GM23338 (cell line): ENCODE data around the gene ADAMTS8. TPM values are rescaled to one million over a fixed set of nuclear protein-coding genes. Genes with fewer than 3 reads are reported as not detected.

ENCODE experiments used
- ATAC-seq: fragments of 200-7000 bp; cut with Tn5 transposase; 3 replicates; pipeline ENCODE4 v1.9.1; 2020
- DNase-seq: peaks from one replicate; pipeline ENCODE4 v3.0.0-alpha.2; 2015; ENCODE audit warnings: low spot score
- H2AFZ ChIP-seq: fragments of 200-600 bp; sonication (generic); 2 replicates; pipeline ENCODE4 v1.8.0; 2016; ENCODE audit warnings: antibody characterized with exemption, mild to moderate bottlenecking, moderate library complexity
- H3F3A ChIP-seq: fragments of 200-600 bp; sonication (generic); replicated peaks from 2 replicates; pipeline ENCODE4 v1.8.0; 2017; ENCODE audit warnings: antibody characterized with exemption, mixed run types, low read depth
- H3K27ac ChIP-seq: fragments of 200-600 bp; sonication (generic); 2 replicates; pipeline ENCODE4 v1.6.1; 2016; ENCODE audit warnings: low read depth
- H3K27me3 ChIP-seq: fragments of 200-600 bp; sonication (generic); 2 replicates; pipeline ENCODE4 v1.8.0; 2016; ENCODE audit warnings: mild to moderate bottlenecking, mixed run types, moderate library complexity; ENCODE audit not compliant: insufficient read depth
- H3K36me3 ChIP-seq: fragments of 200-600 bp; sonication (generic); 2 replicates; pipeline ENCODE4 v1.8.0; 2016; ENCODE audit warnings: mild to moderate bottlenecking; ENCODE audit not compliant: insufficient read depth
- H3K4me1 ChIP-seq: fragments of 200-600 bp; sonication (generic); 2 replicates; pipeline ENCODE4 v1.8.0; 2016; ENCODE audit warnings: mild to moderate bottlenecking, moderate library complexity; ENCODE audit not compliant: insufficient read depth
- H3K4me2 ChIP-seq: fragments of 200-600 bp; sonication (generic); 2 replicates; pipeline ENCODE4 v1.7.1; 2017; ENCODE audit warnings: mixed run types
- H3K4me3 ChIP-seq: fragments of 200-600 bp; sonication (generic); 2 replicates; pipeline ENCODE4 v1.6.1; 2016; ENCODE audit warnings: mixed run types
- H3K79me2 ChIP-seq: fragments of 200-600 bp; sonication (generic); replicated peaks from 2 replicates; pipeline ENCODE4 v1.8.0; 2017; ENCODE audit warnings: mild to moderate bottlenecking; ENCODE audit not compliant: insufficient read depth
- H3K9me2 ChIP-seq: fragments of 200-600 bp; sonication (generic); 2 replicates; pipeline ENCODE4 v1.8.0; 2017; ENCODE audit not compliant: insufficient read depth
- H4K20me1 ChIP-seq: fragments of 200-600 bp; sonication (generic); replicated peaks from 2 replicates; pipeline ENCODE4 v1.8.0; 2017; ENCODE audit warnings: mild to moderate bottlenecking; ENCODE audit not compliant: insufficient read depth
- H3K27ac Mint-ChIP-seq: 2 replicates; pipeline ENCODE4 v1.8.0; 2020; ENCODE audit warnings: inconsistent platforms, mild to moderate bottlenecking, moderate library complexity, mixed read lengths
- H3K27me3 Mint-ChIP-seq: 3 replicates; pipeline ENCODE4 v1.8.0; 2022; ENCODE audit warnings: low read depth, mild to moderate bottlenecking, moderate library complexity, mixed read lengths, inconsistent platforms; ENCODE audit not compliant: insufficient read depth, poor library complexity
- H3K36me3 Mint-ChIP-seq: 3 replicates; pipeline ENCODE4 v1.8.0; 2021; ENCODE audit warnings: low read depth, mild to moderate bottlenecking, inconsistent platforms, moderate library complexity, mixed read lengths
- H3K4me1 Mint-ChIP-seq: 3 replicates; pipeline ENCODE4 v1.8.0; 2020; ENCODE audit warnings: mild to moderate bottlenecking, inconsistent platforms, mixed read lengths
- H3K4me3 Mint-ChIP-seq: 3 replicates; pipeline ENCODE4 v1.8.0; 2021; ENCODE audit warnings: moderate library complexity, mild to moderate bottlenecking, inconsistent platforms, mixed read lengths
- H3K9me3 Mint-ChIP-seq: 3 replicates; pipeline ENCODE4 v1.8.0; 2020; ENCODE audit warnings: moderate library complexity, mild to moderate bottlenecking, inconsistent platforms, mixed read lengths
- ETS1 ChIP-seq: IDR thresholded peaks from 2 replicates; pipeline ENCODE4 v1.6.1; 2016; ENCODE audit warnings: antibody characterized with exemption
- EZH2 ChIP-seq: fragments of 200-600 bp; sonication (generic); IDR thresholded peaks from one replicate; pipeline ENCODE4 v1.8.0; 2017; ENCODE audit warnings: antibody characterized with exemption, mild to moderate bottlenecking, low read depth; ENCODE audit not compliant: unreplicated experiment
- EZH2phosphoT487 ChIP-seq: fragments of 200-600 bp; sonication (generic); IDR thresholded peaks from one replicate; pipeline ENCODE4 v1.8.1; 2018; ENCODE audit warnings: antibody characterized with exemption; ENCODE audit not compliant: unreplicated experiment
- JUNB ChIP-seq: IDR thresholded peaks from one replicate; pipeline ENCODE4 v1.6.1; 2016; ENCODE audit warnings: antibody characterized with exemption; ENCODE audit not compliant: unreplicated experiment
- NANOG ChIP-seq: IDR thresholded peaks from 2 replicates; pipeline ENCODE4 v1.6.1; 2016; ENCODE audit warnings: antibody characterized with exemption, borderline replicate concordance
- POLR2AphosphoS5 ChIP-seq: IDR thresholded peaks from 2 replicates; pipeline ENCODE4 v1.6.1; 2016; ENCODE audit warnings: antibody characterized with exemption, low read depth
- STAT1 ChIP-seq: IDR thresholded peaks from one replicate; pipeline ENCODE4 v1.6.1; 2016; ENCODE audit warnings: antibody characterized with exemption; ENCODE audit not compliant: unreplicated experiment
- ZNF114 ChIP-seq: fragments of 250-450 bp; sonication (Bioruptor Pico); IDR thresholded peaks from 2 replicates; pipeline ENCODE4 v1.5.0; 2020; ENCODE audit warnings: mild to moderate bottlenecking, moderate library complexity
- ZNF331 ChIP-seq: fragments of 250-450 bp; sonication (Bioruptor Pico); IDR thresholded peaks from 2 replicates; pipeline ENCODE4 v1.5.0; 2020; ENCODE audit warnings: low read depth, mild to moderate bottlenecking, moderate library complexity
- polyA plus RNA-seq: library from polyadenylated mRNA; unstranded; fragments of >200 nt; fragmentation: Nextera tagmentation; extraction: Ambion mirVana; gene quantifications from 2 replicates; pipeline ENCODE4 v1.2.1, GENCODE V29; 2016
- total RNA-seq: library from RNA; depleted of rRNA; stranded (reverse); fragments of >200 nt; shearing (Covaris generic); gene quantifications from 2 replicates; pipeline ENCODE4 v1.2.3, GENCODE V29; 2014
- TF ChIP-seq, protein P1 (sequence below), 2 experiments: fragments of 200-600 bp in 1 of 2; sonication (generic) in 1 of 2; conservative IDR thresholded peaks; 2 replicates each; pipeline versions ENCODE4 v1.5.1 to v1.6.1; 2016 to 2017; ENCODE audit warnings: antibody characterized with exemption in 2 of 2, low read depth in 2 of 2, mild to moderate bottlenecking in 2 of 2, moderate library complexity in 1 of 2
- TF ChIP-seq, protein P2 (sequence below): IDR thresholded peaks from one replicate; pipeline ENCODE4 v1.6.1; 2018; ENCODE audit warnings: antibody characterized with exemption; ENCODE audit not compliant: unreplicated experiment
- TF ChIP-seq, protein P3 (sequence below): fragments of 250-450 bp; sonication (Bioruptor Pico); IDR thresholded peaks from 2 replicates; pipeline ENCODE4 v1.5.0; 2020; ENCODE audit warnings: mild to moderate bottlenecking, moderate library complexity

Gene ADAMTS8
- total and polyA plus RNA-seq, 2 experiments from 2014 or later = 7.5 to 16.2 TPM

- Histone ChIP-seq H3K4me2 (no peak overlapping the region), H3K79me2 (no peaks in the 10 kb centered on the region), H2AFZ (no peak overlapping the region), H3K27me3 (no peaks in the 10 kb centered on the region), H3K27ac (no peak overlapping the region), H4K20me1 (no peaks in the 10 kb centered on the region), H3K36me3 (no peaks in the 10 kb centered on the region), H3K4me3 (no peak overlapping the region), H3F3A (0 out of 2 replicates have a peak, but pooled peaks cover 3% of the 10 kb centered on the region), H3K4me1 (no peaks in the 10 kb centered on the region), H3K9me2 (no peaks in the 10 kb centered on the region)
- Mint-ChIP-seq H3K9me3 (no peaks in the 10 kb centered on the region), H3K36me3 (no peaks in the 10 kb centered on the region), H3K4me1 (no peaks in the 10 kb centered on the region), H3K27me3 (peaks cover 2% of the 10 kb centered on the region), H3K4me3 (no peak overlapping the region), H3K27ac (no peak overlapping the region)
- no peak for ATAC-seq
- no peak for TF ChIP-seq EZH2phosphoT487
- no peak for TF ChIP-seq EZH2
- TF ChIP-seq, protein P1, sequence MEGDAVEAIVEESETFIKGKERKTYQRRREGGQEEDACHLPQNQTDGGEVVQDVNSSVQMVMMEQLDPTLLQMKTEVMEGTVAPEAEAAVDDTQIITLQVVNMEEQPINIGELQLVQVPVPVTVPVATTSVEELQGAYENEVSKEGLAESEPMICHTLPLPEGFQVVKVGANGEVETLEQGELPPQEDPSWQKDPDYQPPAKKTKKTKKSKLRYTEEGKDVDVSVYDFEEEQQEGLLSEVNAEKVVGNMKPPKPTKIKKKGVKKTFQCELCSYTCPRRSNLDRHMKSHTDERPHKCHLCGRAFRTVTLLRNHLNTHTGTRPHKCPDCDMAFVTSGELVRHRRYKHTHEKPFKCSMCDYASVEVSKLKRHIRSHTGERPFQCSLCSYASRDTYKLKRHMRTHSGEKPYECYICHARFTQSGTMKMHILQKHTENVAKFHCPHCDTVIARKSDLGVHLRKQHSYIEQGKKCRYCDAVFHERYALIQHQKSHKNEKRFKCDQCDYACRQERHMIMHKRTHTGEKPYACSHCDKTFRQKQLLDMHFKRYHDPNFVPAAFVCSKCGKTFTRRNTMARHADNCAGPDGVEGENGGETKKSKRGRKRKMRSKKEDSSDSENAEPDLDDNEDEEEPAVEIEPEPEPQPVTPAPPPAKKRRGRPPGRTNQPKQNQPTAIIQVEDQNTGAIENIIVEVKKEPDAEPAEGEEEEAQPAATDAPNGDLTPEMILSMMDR (conservative IDR thresholded peaks at IDR 0.05; ENCODE audit: low read depth in 2 of 2) = no peak
- TF ChIP-seq, protein P2, sequence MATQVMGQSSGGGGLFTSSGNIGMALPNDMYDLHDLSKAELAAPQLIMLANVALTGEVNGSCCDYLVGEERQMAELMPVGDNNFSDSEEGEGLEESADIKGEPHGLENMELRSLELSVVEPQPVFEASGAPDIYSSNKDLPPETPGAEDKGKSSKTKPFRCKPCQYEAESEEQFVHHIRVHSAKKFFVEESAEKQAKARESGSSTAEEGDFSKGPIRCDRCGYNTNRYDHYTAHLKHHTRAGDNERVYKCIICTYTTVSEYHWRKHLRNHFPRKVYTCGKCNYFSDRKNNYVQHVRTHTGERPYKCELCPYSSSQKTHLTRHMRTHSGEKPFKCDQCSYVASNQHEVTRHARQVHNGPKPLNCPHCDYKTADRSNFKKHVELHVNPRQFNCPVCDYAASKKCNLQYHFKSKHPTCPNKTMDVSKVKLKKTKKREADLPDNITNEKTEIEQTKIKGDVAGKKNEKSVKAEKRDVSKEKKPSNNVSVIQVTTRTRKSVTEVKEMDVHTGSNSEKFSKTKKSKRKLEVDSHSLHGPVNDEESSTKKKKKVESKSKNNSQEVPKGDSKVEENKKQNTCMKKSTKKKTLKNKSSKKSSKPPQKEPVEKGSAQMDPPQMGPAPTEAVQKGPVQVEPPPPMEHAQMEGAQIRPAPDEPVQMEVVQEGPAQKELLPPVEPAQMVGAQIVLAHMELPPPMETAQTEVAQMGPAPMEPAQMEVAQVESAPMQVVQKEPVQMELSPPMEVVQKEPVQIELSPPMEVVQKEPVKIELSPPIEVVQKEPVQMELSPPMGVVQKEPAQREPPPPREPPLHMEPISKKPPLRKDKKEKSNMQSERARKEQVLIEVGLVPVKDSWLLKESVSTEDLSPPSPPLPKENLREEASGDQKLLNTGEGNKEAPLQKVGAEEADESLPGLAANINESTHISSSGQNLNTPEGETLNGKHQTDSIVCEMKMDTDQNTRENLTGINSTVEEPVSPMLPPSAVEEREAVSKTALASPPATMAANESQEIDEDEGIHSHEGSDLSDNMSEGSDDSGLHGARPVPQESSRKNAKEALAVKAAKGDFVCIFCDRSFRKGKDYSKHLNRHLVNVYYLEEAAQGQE = no peak
- TF ChIP-seq NANOG = no peak
- no peak for TF ChIP-seq ETS1
- TF ChIP-seq ZNF114 (CRISPR knock-in tag) = no peak
- TF ChIP-seq, protein P3, sequence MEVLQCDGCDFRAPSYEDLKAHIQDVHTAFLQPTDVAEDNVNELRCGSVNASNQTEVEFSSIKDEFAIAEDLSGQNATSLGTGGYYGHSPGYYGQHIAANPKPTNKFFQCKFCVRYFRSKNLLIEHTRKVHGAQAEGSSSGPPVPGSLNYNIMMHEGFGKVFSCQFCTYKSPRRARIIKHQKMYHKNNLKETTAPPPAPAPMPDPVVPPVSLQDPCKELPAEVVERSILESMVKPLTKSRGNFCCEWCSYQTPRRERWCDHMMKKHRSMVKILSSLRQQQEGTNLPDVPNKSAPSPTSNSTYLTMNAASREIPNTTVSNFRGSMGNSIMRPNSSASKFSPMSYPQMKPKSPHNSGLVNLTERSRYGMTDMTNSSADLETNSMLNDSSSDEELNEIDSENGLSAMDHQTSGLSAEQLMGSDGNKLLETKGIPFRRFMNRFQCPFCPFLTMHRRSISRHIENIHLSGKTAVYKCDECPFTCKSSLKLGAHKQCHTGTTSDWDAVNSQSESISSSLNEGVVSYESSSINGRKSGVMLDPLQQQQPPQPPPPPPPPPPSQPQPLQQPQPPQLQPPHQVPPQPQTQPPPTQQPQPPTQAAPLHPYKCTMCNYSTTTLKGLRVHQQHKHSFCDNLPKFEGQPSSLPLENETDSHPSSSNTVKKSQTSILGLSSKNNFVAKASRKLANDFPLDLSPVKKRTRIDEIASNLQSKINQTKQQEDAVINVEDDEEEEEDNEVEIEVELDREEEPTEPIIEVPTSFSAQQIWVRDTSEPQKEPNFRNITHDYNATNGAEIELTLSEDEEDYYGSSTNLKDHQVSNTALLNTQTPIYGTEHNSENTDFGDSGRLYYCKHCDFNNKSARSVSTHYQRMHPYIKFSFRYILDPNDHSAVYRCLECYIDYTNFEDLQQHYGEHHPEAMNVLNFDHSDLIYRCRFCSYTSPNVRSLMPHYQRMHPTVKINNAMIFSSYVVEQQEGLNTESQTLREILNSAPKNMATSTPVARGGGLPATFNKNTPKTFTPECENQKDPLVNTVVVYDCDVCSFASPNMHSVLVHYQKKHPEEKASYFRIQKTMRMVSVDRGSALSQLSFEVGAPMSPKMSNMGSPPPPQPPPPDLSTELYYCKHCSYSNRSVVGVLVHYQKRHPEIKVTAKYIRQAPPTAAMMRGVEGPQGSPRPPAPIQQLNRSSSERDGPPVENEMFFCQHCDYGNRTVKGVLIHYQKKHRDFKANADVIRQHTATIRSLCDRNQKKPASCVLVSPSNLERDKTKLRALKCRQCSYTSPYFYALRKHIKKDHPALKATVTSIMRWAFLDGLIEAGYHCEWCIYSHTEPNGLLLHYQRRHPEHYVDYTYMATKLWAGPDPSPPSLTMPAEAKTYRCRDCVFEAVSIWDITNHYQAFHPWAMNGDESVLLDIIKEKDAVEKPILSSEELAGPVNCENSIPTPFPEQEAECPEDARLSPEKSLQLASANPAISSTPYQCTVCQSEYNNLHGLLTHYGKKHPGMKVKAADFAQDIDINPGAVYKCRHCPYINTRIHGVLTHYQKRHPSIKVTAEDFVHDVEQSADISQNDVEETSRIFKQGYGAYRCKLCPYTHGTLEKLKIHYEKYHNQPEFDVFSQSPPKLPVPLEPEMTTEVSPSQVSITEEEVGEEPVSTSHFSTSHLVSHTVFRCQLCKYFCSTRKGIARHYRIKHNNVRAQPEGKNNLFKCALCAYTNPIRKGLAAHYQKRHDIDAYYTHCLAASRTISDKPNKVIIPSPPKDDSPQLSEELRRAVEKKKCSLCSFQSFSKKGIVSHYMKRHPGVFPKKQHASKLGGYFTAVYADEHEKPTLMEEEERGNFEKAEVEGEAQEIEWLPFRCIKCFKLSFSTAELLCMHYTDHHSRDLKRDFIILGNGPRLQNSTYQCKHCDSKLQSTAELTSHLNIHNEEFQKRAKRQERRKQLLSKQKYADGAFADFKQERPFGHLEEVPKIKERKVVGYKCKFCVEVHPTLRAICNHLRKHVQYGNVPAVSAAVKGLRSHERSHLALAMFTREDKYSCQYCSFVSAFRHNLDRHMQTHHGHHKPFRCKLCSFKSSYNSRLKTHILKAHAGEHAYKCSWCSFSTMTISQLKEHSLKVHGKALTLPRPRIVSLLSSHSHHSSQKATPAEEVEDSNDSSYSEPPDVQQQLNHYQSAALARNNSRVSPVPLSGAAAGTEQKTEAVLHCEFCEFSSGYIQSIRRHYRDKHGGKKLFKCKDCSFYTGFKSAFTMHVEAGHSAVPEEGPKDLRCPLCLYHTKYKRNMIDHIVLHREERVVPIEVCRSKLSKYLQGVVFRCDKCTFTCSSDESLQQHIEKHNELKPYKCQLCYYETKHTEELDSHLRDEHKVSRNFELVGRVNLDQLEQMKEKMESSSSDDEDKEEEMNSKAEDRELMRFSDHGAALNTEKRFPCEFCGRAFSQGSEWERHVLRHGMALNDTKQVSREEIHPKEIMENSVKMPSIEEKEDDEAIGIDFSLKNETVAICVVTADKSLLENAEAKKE (CRISPR knock-in tag) = no peak
- TF ChIP-seq POLR2AphosphoS5 = no peak
- TF ChIP-seq JUNB = no peak
- no peak for TF ChIP-seq STAT1
- no peak for TF ChIP-seq ZNF331 (CRISPR knock-in tag)
- no peak for DNase-seq
Observed at GRCh38 chr11:130462931-130463330, 34.5 kb upstream of the ADAMTS8 start.
